Ovary (tissue), 3 donors: ENCODE results near the gene ALDOB.

Source experiments
- POLR2A ChIP-seq: fragments of 450-650 bp; IDR thresholded peaks from one replicate; pipeline ENCODE4 v1.6.1; 2017; ENCODE audit warnings: antibody characterized with exemption, mild to moderate bottlenecking, moderate library complexity
- TF ChIP-seq, protein P1 (sequence below), 3 donors: fragments of 450-650 bp in 2 of 3; fragments of 200-600 bp in 1 of 3; IDR thresholded peaks; one replicate each; pipeline versions ENCODE4 v1.5.1 to v1.8.0; 2016 to 2022; ENCODE audit warnings: antibody characterized with exemption in 3 of 3, mild to moderate bottlenecking in 1 of 3
- donor health status: DM: no; HTN: no; CAD: no.

DNA sequence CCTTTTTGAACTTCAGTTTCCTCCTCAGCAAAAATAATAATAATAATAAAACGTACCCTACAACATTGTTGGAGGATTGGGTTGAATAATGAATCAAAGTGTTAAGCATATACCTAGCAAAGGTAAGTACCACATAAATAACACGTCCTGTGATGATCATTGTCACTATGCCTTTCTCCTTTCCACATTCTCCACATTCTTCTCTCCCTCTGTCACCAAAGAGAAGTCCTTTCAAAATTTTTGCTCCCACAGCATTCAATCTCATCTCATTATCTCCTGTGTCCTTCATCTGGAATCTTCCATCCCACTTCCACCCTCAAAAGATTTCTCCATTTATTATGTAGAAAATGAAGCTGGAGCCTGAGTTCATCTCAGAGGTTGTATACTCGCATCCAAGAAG is 7.2 kb upstream of the ALDOB start:
- TF ChIP-seq, protein P1, sequence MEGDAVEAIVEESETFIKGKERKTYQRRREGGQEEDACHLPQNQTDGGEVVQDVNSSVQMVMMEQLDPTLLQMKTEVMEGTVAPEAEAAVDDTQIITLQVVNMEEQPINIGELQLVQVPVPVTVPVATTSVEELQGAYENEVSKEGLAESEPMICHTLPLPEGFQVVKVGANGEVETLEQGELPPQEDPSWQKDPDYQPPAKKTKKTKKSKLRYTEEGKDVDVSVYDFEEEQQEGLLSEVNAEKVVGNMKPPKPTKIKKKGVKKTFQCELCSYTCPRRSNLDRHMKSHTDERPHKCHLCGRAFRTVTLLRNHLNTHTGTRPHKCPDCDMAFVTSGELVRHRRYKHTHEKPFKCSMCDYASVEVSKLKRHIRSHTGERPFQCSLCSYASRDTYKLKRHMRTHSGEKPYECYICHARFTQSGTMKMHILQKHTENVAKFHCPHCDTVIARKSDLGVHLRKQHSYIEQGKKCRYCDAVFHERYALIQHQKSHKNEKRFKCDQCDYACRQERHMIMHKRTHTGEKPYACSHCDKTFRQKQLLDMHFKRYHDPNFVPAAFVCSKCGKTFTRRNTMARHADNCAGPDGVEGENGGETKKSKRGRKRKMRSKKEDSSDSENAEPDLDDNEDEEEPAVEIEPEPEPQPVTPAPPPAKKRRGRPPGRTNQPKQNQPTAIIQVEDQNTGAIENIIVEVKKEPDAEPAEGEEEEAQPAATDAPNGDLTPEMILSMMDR (IDR thresholded peaks at IDR 0.05), result no peak
- TF ChIP-seq POLR2A, result no peak
